ENCODE results near the gene VWF.
"Not testable (repeated sequence)": the region's sequence is repeated elsewhere in the genome, so short reads cannot be mapped to it uniquely, and the experiment has no call there.

VWF gene

DNA sequence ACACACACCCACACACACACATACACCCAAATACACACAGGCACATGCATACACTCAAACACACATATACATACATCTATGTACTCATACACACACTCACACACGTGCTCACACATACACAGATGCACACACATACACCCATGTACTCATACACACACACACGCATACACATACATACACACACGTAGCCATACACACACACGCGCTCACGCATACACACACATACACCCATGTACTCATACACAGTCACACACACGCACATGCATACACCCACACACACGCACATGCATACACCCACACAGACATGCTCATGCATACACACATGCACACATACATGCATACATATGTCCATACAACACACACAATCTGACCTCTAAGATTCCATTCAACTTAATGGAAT, 91.7 kb downstream of the VWF start:
- no peak for DNase-seq

GRCh38 chr12:6031001-6031400, 93.5 kb downstream of the VWF start:
- no peak for DNase-seq

- no peak for DNase-seq
Observed at GRCh38 chr12:6030081-6030480, 94.4 kb downstream of the VWF start.

GRCh38 chr12:6029401-6029800, 95.1 kb downstream of the VWF start:
- DNase-seq, result no peak

DNA sequence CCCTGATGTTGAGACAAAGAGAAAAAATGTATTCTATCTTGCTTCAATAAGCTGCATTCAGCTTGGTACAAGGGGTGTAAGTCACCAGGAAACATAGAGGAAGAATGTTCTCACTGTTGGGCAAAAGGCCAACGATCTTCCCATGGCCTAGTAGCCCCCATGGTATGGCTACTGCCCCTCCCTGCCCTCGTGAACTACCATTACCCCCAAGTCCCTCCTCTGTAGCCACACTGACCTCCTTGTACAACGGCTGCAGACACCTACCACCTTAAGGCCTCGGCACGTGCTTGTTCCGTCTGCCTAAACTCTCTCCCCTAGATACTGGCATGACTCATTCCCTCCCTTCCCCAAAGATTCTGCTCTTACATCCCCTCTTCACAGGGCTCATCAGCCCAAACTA, 97.5 kb downstream of the VWF start:
- no peak for DNase-seq

- DNase-seq, result not testable (repeated sequence)
Observed at GRCh38 chr12:6025703-6026298, 98.7 kb downstream of the VWF start.

- DNase-seq, result not testable (repeated sequence)
Observed at GRCh38 chr12:6024066-6024465, 100.4 kb downstream of the VWF start.

GRCh38 chr12:6020930-6021329, 103.5 kb downstream of the VWF start:
- DNase-seq, result no peak

DNA sequence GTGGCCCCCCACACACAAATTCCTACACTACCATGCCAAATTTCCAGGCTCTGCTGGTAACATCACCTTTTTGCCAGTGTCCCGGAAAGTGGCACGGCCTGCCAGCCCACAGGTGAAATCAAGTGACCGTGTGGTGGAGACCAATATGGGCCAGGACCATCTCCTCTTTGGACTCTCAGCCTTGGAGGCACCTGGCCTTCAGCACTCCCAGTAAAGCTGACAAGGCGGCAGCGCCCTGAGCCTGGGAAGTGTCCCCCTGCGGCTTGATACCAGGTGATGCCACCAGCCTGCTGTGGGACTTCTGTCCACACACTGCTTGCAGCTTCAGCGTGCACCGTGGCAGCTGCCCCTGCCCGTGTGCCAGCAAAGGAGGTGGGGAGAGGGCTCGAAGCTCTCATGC, 104.0 kb downstream of the VWF start:
- DNase-seq, result not testable (repeated sequence)

- DNase-seq, result not testable (repeated sequence)
Observed at GRCh38 chr12:6019256-6019655, 105.2 kb downstream of the VWF start.

GRCh38 chr12:6018265-6018664, 106.2 kb downstream of the VWF start:
- DNase-seq, result no peak

DNA sequence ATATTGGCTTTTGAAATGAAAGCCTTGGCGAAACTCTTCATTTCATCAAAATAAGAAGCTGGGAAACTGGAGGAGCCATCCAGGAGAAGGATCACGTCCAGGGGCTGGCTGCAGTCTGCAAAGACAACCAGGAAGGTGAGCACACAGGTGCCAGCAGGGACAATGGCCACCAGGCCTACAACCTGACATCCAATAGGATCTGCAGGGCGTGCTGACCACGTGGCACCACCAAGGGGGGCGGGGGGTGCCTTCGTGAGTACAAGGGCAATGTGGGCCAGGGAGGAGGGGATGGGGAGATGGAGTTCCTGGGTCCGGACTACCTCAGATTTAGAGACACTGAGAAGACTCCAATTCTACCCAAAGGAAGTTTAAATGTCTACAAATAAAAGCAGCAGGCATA, 107.7 kb downstream of the VWF start:
- no peak for DNase-seq

DNA sequence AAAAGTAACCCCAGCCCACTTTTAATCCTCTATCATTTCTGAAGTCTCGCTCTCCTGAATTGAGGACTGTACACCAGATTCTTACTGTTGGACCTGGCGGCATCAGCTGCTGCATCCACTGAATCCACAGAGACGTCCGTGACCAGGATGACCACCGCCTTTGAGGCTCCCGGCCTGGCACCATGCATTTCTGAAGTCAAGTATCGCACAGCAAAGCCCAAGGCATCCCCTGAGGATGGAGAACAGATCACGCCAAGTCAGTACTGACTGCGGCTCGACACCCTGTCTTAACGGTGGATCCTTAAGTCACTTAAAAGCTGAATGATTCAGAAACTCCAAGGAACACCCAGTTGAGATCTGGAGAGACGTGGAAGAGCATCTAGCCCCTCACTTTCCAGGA, 108.5 kb downstream of the VWF start:
- not testable (repeated sequence) for DNase-seq

DNA sequence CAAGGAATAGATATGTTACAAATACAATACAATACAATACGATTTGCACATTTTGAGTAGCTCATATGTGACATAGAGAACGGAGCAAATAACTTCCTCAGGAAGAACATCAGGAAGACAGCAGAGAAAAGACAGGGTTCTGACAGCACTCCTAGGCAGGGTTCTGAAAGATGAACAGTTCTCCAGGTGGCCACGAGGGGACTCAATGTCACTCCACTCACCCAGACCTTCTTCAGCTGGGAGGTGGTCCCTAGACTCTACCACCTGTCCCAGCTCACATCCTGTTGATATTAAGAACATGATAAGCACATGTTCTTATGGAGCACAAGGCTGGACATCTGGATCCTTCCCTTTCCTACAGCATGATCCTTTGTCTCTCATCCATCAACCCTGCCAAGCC, 109.2 kb downstream of the VWF start:
- not testable (repeated sequence) for DNase-seq

DNA sequence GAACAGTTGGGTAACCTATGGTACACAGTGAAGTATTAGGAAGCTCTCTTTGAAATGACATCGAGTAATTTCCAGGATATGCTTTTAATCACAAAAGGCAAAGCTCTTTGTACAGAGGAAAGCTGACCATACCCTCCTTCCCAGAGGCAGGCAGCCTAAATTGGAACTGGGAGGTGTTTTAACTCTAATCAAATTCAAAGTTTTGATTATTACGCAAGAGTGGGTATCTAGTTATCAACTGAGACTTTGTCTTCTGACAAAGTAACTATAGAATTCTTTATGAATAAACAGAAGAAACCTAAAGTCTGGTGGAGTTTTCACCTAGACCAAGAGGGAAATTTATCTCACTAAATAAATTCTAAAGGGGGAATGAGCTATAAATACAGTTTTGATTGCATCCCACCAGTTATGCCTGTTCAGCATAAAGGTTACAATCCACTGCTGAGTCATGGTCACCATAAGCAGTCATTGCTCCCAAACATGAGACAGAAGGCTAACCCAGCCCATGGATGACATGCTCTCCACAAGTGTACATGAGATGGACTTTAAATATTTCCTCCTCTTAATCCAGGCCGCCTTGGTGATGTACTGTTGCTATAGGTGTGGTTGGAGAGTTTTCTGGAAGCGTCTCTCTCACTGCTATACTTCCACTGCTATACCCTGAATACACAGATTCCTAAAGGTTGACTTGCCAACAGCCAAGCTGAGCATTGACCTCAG, 113.7 kb downstream of the VWF start:
- DNase-seq, result not testable (repeated sequence)

DNA sequence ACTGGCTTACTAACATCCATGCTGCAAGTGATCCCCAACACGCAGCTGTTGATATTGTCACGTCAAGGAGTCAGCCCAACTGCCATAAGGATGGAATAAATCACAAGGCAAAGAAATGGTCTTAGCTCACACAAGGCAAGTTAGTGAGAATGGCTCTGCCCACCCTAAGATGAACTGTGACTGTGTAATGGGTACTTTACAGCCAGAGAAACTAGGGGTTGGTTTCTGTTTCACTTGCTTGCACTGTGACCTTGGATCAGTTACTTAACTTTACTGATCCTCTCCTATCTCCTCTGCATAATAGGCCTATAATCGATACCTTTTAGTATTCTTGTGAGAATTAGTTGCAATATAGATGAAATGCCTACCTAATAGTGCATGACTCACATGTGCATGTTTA, 127.2 kb downstream of the VWF start:
- no peak for DNase-seq

- DNase-seq, result no peak
Observed at GRCh38 chr12:5996459-5996858, 128.0 kb downstream of the VWF start.

DNA sequence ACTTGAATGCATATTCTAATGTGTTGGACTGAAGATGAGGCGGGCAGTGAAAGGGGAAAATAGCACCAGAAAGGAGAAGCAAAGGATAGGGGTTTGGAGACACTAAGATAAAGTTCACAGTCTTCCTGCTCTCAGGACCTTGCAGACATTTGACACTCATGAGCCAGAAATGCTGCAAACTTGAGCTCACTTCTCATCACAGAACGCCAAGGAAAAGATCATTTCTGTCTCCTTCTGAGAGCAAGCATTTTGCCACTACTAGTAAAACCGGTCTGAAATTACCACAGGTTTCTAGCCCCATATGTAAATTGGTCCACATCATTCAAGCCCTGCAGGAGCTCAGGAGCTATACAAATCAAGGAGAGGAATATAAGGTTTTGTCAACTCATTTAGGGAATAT, 134.8 kb downstream of the VWF start:
- DNase-seq, result no peak

- DNase-seq, result peak; percentile 75
Observed at GRCh38 chr12:5988659-5989116, 135.8 kb downstream of the VWF start.

GRCh38 chr12:5988088-5988487, 136.4 kb downstream of the VWF start:
- no peak for DNase-seq

DNA sequence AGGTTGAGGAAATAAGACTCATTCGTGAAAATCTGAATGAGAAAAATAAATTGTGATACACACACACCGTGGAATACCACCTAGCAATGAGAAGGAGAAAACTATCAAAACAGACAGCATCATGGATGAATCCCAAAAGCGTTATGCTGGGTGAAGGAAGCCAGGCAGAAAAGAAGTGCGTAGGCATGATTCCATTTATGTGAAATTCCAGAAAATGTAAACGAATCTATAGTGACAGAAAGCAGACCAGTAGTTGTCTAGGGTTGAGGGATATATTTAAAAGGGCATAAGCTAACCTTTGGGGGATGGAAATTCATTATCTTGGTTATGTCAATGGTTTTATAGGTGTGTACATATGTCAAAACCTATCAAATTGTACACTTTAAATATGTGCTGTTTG, 136.9 kb downstream of the VWF start:
- no peak for DNase-seq

DNA sequence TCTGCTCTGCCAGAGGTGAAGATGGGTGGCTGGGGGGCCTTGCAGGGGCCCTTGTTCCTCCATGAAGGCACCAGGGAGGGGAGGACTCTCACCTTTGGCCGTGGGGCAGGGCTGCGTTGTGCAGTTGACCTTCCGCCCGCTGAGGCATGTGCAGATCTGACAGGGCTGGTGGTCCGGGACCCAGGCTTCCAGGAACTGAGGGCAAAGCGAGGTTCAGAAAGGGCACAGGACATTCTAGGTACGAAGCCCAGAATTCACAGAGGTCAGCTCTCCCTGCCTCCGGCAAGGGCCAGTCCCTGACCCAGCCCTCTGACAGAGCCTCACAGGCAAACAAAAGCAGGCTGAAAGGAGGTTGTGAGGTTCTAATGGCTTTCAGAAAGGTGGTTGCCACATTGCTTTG, 139.0 kb downstream of the VWF start:
- no peak for DNase-seq

DNA sequence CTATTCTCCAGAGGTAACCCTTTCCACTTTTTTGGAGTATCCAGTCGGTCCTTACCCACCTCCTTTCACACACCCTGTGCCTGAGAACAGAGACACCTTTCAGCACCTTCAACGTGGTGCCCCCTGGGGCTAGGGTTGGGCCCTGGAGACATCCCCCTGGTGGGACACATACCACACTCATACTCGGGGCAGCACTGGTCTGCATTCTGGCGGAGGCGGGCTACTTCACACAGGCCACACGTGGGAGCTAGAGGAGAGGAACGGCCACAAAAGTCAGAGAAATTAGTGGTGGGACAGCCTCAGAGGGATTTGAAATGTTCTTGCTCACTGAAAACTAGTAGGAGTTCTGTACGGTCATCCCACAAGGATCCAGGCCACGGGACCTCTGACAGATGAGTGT, 139.6 kb downstream of the VWF start:
- DNase-seq, result no peak

- no peak for DNase-seq
Observed at GRCh38 chr12:5982106-5982505, 142.4 kb downstream of the VWF start.

DNA sequence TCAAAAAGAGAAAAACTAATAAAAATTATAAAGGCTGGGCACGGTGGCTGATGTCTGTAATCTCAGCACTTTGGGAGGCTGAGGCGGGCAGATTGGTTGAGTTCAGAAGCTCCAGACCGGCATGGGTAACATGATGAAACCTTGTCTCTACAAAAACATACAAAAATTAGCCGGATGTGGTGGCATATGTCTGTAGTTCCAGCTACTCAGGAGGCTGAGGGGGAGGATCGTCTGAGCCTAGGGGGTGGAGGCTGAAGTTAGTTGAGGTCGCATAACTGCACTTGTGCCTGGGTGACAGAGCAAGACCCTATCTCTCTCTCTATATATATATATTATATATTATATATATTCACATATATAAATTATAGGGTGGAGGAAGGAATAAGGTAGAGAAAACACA, 146.9 kb downstream of the VWF start:
- no peak for DNase-seq
